GM19193 (cell line): ENCODE data around the gene TMSB4X.
A peak's percentile ranks its signal among the peaks of the same experiment; 100 is the strongest.

Source experiments
- POLR2A ChIP-seq: IDR thresholded peaks from 4 replicates; pipeline ENCODE4 v1.6.1; 2011; ENCODE audit not compliant: insufficient read depth, insufficient read length; ENCODE audit errors: extremely low read depth

Gene TMSB4X

GRCh38 chrX:12985331-12985730, 10.4 kb downstream of the TMSB4X start:
- no peak for TF ChIP-seq POLR2A

GRCh38 chrX:12986164-12986779, 11.4 kb downstream of the TMSB4X start:
- no peak for TF ChIP-seq POLR2A

- TF ChIP-seq POLR2A = no peak
These were observed 12.0 kb downstream of the TMSB4X start for GRCh38 chrX:12986886-12987285.

GRCh38 chrX:12987340-12987739, 12.4 kb downstream of the TMSB4X start:
- no peak for TF ChIP-seq POLR2A

- no peak for TF ChIP-seq POLR2A
These were observed 13.1 kb downstream of the TMSB4X start for GRCh38 chrX:12987900-12988594.

- no peak for TF ChIP-seq POLR2A
These were observed 13.9 kb downstream of the TMSB4X start for GRCh38 chrX:12988797-12989196.

GRCh38 chrX:12989461-12989860, 14.6 kb downstream of the TMSB4X start:
- no peak for TF ChIP-seq POLR2A

- no peak for TF ChIP-seq POLR2A
These were observed 16.7 kb downstream of the TMSB4X start for GRCh38 chrX:12991575-12991974.

- no peak for TF ChIP-seq POLR2A
These were observed 17.7 kb downstream of the TMSB4X start for GRCh38 chrX:12992544-12993118.

- TF ChIP-seq POLR2A = no peak
These were observed 18.9 kb downstream of the TMSB4X start for GRCh38 chrX:12993826-12994225.

- no peak for TF ChIP-seq POLR2A
These were observed 19.4 kb downstream of the TMSB4X start for GRCh38 chrX:12994321-12994720.

GRCh38 chrX:12996934-12997435, 22.1 kb downstream of the TMSB4X start:
- TF ChIP-seq POLR2A = no peak

GRCh38 chrX:12997906-12998687, 23.2 kb downstream of the TMSB4X start:
- no peak for TF ChIP-seq POLR2A

- TF ChIP-seq POLR2A = peak; percentile 46
These were observed 24.5 kb downstream of the TMSB4X start for GRCh38 chrX:12999422-12999821.

- no peak for TF ChIP-seq POLR2A
These were observed 25.4 kb downstream of the TMSB4X start for GRCh38 chrX:13000301-13000811.
